Fibroblast of lung (primary cell): ENCODE results near the gene CST9.

Experiments
- CTCF ChIP-seq, 2 donors: IDR thresholded peaks in 1 of 2; conservative IDR thresholded peaks in 1 of 2; 1 replicate in 1 of 2; 2 replicates in 1 of 2; pipeline ENCODE4 v1.5.1; 2011 to 2012; ENCODE audit warnings: low read length in 2 of 2, control low read depth in 1 of 2, inconsistent platforms in 1 of 2, low read depth in 1 of 2, mild to moderate bottlenecking in 1 of 2
- EZH2 ChIP-seq: IDR thresholded peaks from 2 replicates; pipeline ENCODE4 v1.5.1; 2012; ENCODE audit warnings: low read length, control low read depth, mild to moderate bottlenecking; ENCODE audit errors: missing control alignments

DNA sequence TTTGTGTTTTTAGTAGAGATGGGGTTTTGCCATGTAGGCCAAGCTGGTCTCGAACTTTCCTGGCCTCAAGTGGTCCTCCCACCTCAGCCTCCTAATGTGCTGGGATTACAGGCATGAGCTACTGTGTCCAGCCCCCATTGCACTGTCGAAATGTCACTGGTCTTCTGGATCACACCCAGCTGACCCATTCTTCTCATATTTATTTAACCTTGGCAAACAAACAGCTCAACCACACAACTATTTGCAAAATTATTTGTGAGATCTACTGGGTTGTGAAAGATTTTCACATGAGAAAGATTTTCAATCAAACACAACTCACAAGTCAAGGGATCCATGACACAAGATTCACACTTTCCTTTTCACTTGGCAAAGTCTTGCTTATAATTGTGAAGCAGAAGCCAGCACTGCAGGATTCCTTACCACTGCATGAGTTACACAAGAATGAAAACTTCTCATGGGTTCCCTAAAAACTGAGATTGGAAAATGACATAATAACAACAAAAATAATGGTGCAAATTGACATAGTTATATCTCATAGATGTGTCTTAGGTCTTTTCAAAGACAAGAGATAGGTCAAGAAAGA lies 35.4 kb downstream of the CST9 start:
- TF ChIP-seq CTCF (conservative IDR thresholded peaks at IDR 0.05 in 1 of 2, IDR thresholded peaks at IDR 0.05 in 1 of 2; ENCODE audit: low read depth in 1 of 2, low read length in 2 of 2): no peak
- TF ChIP-seq EZH2: no peak
